DMS153 treated with DMSO at 0.1 percent for 48 hours (cell line): ENCODE results near the gene TRIM74.
"Not testable (repeated sequence)": the region's sequence is repeated elsewhere in the genome, so short reads cannot be mapped to it uniquely, and the experiment has no call there.

Source experiments
- DNase-seq: peaks from one replicate; lab custom pipeline; 2025; ENCODE audit not compliant: unreplicated experiment; lab: John Stamatoyannopoulos, UW

TRIM74 gene

GRCh38 chr7:72968980-72969516 lies at the start of gene TRIM74:
Gene TRIM74, minus strand, starts transcription at chr7:72969466. Its CDS starts 3,309 bp downstream, at chr7:72966157.
- DNase-seq = not testable (repeated sequence)

GRCh38 chr7:73006491-73006890 lies 37.2 kb upstream of the TRIM74 start:
- not testable (repeated sequence) for DNase-seq

DNA sequence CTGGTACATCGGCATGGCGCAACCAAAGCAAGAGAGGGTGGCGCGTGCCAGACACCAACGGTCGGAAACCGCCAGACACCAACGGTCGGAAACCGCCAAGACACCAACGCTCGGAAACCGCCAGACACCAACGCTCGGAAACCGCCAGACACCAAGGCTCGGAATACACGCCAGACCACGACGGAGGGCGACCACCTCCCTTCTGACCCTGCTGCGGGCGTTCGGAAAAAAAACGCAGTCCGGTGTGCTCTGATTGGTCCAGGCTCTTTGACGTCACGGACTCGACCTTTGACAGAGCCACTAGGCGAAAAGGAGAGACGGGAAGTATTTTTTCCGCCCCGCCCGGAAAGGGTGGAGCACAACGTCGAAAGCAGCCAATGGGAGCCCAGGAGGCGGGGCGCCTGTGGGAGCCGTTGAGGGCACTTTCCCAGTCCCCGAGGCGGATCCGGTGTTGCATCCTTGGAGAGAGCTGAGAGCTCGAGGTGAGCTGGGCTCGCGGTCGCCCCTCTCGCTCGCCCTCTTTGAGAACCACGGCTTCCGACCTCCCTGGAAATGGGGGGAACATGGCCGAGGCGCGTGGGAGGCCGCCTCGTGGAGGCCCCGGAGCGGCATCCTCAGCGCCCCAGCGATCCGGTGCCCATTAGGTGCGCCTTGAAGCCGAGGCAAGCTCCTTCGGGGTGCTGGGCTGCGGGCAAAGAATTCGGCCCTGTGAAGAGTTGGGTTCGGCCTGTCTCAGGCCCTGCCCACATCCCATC lies 36.6 kb upstream of the TRIM74 start:
- DNase-seq = not testable (repeated sequence)

GRCh38 chr7:73005356-73005692 lies 36.1 kb upstream of the TRIM74 start:
- DNase-seq = not testable (repeated sequence)

- DNase-seq = not testable (repeated sequence)
These were observed 28.7 kb upstream of the TRIM74 start for GRCh38 chr7:72997887-72998468.

GRCh38 chr7:72997447-72997846 lies 28.2 kb upstream of the TRIM74 start:
- not testable (repeated sequence) for DNase-seq

DNA sequence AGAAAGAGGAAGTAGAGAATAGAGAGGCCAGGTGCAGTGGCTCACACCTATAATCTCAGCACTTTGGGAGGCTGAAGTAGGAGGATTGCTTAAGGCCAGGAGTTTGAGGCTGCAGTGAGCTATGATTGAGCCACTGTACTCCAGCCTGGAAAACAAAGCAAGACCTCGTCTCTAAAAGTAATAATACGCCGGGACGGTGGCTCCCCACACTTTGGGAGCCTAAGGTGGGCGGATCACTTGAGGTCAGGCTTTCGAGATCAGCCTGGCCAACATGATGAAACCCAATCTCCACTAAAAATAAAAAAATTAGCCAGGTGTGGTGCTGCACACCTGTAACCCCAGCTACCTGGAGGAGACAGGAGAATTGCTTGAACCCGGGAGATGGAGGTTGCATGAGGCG lies 26.2 kb upstream of the TRIM74 start:
- DNase-seq = not testable (repeated sequence)

GRCh38 chr7:72990146-72990913 lies 21.1 kb upstream of the TRIM74 start:
- DNase-seq = not testable (repeated sequence)

DNA sequence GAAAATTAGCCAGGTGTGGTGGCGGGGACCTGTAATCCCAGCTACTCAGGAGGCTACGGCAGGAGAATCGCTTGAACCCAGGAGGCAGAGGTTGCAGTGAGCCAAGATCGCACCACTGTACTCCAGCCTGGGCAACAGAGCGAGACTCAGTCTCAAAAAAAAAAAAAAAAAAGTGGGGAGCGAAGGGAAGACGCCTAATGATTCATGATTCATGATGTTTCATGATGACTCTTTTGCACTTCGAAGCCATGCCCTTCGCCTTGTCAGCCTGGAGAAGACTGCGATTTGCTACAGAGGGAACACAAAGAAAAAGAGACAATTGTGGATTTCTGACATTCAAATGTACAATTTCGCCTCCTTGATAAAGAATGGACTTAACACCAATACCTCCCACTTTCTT lies 12.8 kb upstream of the TRIM74 start:
- not testable (repeated sequence) for DNase-seq

GRCh38 chr7:72980382-72980781 lies 11.1 kb upstream of the TRIM74 start:
- not testable (repeated sequence) for DNase-seq

DNA sequence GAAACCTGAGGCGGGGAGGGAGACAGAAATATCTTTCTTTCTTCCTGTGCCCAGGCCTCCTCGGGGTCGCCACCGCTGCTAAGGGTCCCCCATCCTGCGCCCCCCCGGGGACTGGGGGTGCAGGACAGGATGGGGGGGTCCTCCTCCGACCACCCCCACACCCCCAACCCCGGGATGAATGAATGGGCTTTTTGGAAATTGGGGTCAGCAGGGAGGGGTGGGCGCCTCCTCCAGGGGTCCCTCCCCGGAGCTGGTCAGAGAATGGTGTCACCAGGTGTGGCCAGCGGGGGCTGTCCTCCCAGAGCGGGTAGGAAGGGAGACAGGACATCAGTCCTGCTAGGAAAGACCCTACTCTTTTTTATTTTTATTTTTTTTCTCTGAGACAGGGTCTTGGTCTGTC lies 7.2 kb upstream of the TRIM74 start:
- not testable (repeated sequence) for DNase-seq

- DNase-seq = not testable (repeated sequence)
These were observed 6.5 kb upstream of the TRIM74 start for GRCh38 chr7:72975656-72976286.

DNA sequence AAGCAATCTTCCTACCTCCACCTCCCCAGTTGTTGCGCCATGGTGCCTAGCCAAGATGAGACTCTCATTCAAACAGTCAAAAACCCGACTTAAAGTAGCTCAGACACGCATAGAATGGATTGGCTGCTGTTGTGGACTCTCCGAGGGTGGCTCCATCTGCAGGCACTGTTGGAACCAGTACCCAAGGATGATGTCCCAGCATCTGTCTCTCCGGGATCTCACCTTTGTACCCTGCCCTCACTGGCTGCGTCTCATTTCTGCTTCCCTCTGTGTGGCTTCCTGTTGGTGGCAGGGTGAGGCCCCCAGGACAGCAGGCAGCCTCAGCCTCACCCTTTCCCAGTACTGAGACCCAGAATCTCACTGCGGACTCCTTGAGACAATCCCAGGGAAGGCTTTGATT lies 5.5 kb upstream of the TRIM74 start:
- DNase-seq = not testable (repeated sequence)

GRCh38 chr7:72971505-72971904 lies 2.2 kb upstream of the TRIM74 start:
- DNase-seq = not testable (repeated sequence)

- not testable (repeated sequence) for DNase-seq
These were observed 422 bp upstream of the TRIM74 start for GRCh38 chr7:72969688-72970087.

GRCh38 chr7:72966892-72967291 lies 2.4 kb downstream of the TRIM74 start:
- DNase-seq = not testable (repeated sequence)

GRCh38 chr7:72965186-72965975 lies 3.9 kb downstream of the TRIM74 start:
- DNase-seq = not testable (repeated sequence)

GRCh38 chr7:72963056-72963455 lies 6.2 kb downstream of the TRIM74 start:
- not testable (repeated sequence) for DNase-seq

GRCh38 chr7:72961346-72961650 lies 8.0 kb downstream of the TRIM74 start:
- not testable (repeated sequence) for DNase-seq

DNA sequence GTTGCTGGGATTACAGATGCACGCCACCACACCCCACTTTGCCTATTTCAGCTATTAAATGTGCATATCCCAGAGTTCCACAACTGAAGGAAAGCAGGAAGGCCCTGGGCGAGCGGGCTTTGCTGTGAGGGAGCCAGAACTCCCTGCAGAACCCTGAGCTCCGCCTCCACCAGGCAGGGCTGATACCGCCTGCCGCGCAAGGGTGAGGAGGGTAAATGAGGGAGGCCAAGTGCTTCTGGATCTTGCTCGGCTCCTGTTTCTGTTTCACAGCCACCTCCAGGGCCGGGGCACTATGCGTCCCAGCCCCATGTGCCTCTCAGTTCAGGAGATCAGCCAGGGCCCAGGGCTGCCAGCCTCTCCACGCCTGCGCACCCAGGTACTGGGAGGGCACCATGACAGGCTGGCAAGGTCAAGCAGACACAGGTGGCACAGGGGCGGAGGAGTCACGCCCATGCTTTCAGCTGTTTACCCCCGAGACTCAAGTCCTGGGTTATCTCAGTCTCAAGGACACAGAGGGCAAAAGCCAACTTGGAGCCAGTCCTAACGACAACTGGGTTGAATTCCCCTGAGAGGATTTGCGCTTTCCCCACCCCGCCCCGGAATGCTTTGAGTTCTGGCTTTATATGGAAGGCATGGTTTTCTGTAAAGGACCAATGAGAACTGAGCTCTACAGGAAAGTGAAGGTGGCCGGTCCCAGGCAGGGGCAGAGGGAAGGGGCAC lies 8.5 kb downstream of the TRIM74 start:
- DNase-seq = not testable (repeated sequence)
